HepG2 (cell line): ENCODE measurements around the gene CD3D.

Experiments used
- BCL3 ChIP-seq: sonication (generic); formaldehyde crosslinking; IDR thresholded peaks from 2 replicates; pipeline ENCODE4 v1.5.1; 2020; ENCODE audit warnings: mild to moderate bottlenecking, missing genetic modification reagents, moderate library complexity
- CHD4 ChIP-seq: fragments of 200-600 bp; sonication (generic); IDR thresholded peaks from 2 replicates; pipeline ENCODE4 v1.7.0; 2017; ENCODE audit warnings: mild to moderate bottlenecking, low read length, borderline replicate concordance
- EZH2 ChIP-seq: conservative IDR thresholded peaks from 2 replicates; pipeline ENCODE4 v1.6.1; 2012; ENCODE audit warnings: mild to moderate bottlenecking, low read depth, low read length, moderate library complexity
- HCFC1 ChIP-seq: fragments of 150-350 bp; IDR thresholded peaks from 2 replicates; pipeline ENCODE4 v1.6.1; 2014; ENCODE audit warnings: low read depth, low read length
- HDAC1 ChIP-seq: sonication (generic); formaldehyde crosslinking; IDR thresholded peaks from 2 replicates; pipeline ENCODE4 v1.5.1; 2020; ENCODE audit warnings: mild to moderate bottlenecking, missing genetic modification reagents
- ZNF136 ChIP-seq: sonication (generic); formaldehyde crosslinking; IDR thresholded peaks from 2 replicates; pipeline ENCODE4 v1.8.1; 2022; ENCODE audit warnings: low read depth, mild to moderate bottlenecking, moderate library complexity, missing genetic modification reagents
- ZNF253 ChIP-seq: sonication (generic); formaldehyde crosslinking; IDR thresholded peaks from 2 replicates; pipeline ENCODE4 v1.8.0; 2022; ENCODE audit warnings: mild to moderate bottlenecking, missing genetic modification reagents, borderline replicate concordance

GRCh38 chr11:118321386-118322082, 21.0 kb downstream of the CD3D start:
- TF ChIP-seq ZNF136 (no peak), CHD4 (no peak), HCFC1 (no peak), EZH2 (no peak), BCL3 (CRISPR knock-in tag) (no peak), HDAC1 (CRISPR knock-in tag) (no peak), ZNF253 (no peak)
